ENCODE measurements around the gene PTDSS2. TPM values are rescaled to one million over a fixed set of nuclear protein-coding genes. Genes with fewer than 3 reads are reported as not detected.

PTDSS2 gene
- total RNA-seq, 1 experiment from 2014 or later = 28.2 TPM

DNA sequence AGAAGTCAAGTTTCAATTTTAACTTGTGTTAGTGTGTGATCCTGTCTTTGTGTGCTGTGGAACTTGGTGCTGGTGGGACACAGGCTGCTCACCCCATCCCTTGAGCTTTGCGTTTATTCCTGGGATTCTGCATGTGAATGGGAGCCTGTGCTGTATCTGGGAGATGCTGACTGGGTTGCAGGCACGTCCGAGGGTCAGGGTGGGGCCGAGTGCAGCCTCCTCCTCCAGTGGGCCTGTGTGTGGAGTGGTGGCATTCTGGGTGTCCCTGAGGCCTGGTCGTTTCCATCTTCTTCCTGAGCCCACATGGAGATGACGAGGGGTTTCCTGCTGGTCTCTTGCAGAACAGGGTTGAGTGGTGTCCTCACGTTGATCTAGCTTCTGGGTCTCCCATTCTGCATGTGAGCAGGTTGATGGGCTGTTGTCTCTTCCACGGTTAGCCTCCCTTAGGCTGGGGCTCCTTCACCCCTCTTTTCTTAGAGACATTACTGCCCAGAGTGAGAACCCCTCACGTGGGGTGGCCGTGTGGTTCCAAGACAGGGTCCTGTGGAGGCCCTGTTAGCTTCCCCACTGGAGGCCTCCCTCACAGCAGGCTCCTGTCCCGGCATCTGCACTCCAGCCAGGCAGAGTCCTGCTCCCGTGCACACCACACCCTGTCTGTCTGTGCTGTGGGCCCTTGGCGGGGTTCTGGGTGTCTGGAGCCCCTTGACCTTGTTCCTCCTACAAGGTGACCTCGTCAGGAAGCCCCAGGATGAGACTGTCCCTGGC lies 4.9 kb downstream of the PTDSS2 start:
- Mint-ChIP-seq H3K9me3 (ENCODE audit: unreplicated experiment) (no peaks in the 10 kb centered on the region), H3K27me3 (ENCODE audit: insufficient read depth, unreplicated experiment) (no peaks in the 10 kb centered on the region), H3K27ac (ENCODE audit: low read depth, unreplicated experiment) (no peak overlapping the region), H3K4me3 (ENCODE audit: unreplicated experiment) (no peak overlapping the region), H3K36me3 (ENCODE audit: insufficient read depth, unreplicated experiment) (peaks cover 64% of the 10 kb centered on the region), H3K4me1 (ENCODE audit: insufficient read depth, unreplicated experiment) (peaks cover 12% of the 10 kb centered on the region)
- intact Hi-C loops (cut with micrococcal nuclease) = no loop called here
- TF ChIP-seq, protein P1, sequence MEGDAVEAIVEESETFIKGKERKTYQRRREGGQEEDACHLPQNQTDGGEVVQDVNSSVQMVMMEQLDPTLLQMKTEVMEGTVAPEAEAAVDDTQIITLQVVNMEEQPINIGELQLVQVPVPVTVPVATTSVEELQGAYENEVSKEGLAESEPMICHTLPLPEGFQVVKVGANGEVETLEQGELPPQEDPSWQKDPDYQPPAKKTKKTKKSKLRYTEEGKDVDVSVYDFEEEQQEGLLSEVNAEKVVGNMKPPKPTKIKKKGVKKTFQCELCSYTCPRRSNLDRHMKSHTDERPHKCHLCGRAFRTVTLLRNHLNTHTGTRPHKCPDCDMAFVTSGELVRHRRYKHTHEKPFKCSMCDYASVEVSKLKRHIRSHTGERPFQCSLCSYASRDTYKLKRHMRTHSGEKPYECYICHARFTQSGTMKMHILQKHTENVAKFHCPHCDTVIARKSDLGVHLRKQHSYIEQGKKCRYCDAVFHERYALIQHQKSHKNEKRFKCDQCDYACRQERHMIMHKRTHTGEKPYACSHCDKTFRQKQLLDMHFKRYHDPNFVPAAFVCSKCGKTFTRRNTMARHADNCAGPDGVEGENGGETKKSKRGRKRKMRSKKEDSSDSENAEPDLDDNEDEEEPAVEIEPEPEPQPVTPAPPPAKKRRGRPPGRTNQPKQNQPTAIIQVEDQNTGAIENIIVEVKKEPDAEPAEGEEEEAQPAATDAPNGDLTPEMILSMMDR (IDR thresholded peaks at IDR 0.05; ENCODE audit: unreplicated experiment) = no peak
- ChIA-PET CTCF (no interaction called here), POLR2A (interaction anchor here (0.6 to 0.8 kb wide), 2 partner anchors 10 to 222 kb away, joined by 3 read pairs; no protein-coding TSS in a partner anchor)
- no TSS peak for BruUV-seq (replicated peaks)
- DNase-seq (ENCODE audit: unreplicated experiment) = no peak

DNA sequence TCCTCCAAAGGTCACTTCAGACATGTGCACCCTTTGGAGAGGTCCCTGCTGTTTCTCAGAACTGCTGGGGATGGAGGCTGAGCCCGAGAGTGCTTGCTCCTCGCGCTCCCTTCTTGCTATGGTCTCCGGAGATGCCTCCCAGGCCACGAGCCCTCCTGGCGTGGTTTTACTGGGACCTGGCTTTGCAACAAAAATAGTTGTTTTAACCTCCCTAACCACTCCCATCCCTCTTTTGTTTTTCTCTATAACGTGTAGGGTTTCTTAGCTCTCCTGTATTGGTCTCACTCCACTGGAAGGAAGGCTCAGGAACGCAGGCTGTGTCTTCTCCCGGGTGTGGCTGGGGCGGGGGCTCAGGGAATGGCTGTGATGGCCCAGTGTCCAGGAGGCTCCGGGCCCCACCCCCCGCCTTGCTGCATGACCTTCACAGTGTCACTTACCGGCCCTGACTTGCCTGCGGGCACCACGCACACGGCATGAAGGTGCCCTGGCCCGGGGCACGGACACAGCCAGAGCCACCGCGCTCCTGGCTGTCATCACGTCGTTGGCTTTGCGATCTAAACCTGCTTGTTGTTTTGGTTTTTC lies 5.6 kb downstream of the PTDSS2 start:
- H3K4me1 Mint-ChIP-seq (ENCODE audit: insufficient read depth, unreplicated experiment) = peaks cover 11% of the 10 kb centered on the region
- POLR2A ChIA-PET = interaction anchor here (1.3 kb wide), 1 partner anchor 59 kb away, joined by 4 read pairs; no protein-coding TSS in a partner anchor
- no peak overlapping the region for H3K4me3 Mint-ChIP-seq (ENCODE audit: unreplicated experiment)
- no peak for DNase-seq (ENCODE audit: unreplicated experiment)
- H3K27me3 Mint-ChIP-seq (ENCODE audit: insufficient read depth, unreplicated experiment) = no peaks in the 10 kb centered on the region
- intact Hi-C loops (cut with micrococcal nuclease) = no loop called here
- no peak overlapping the region for H3K27ac Mint-ChIP-seq (ENCODE audit: low read depth, unreplicated experiment)
- peaks cover 67% of the 10 kb centered on the region for H3K36me3 Mint-ChIP-seq (ENCODE audit: insufficient read depth, unreplicated experiment)
- TF ChIP-seq, protein P1 (IDR thresholded peaks at IDR 0.05; ENCODE audit: unreplicated experiment) = no peak
- CTCF ChIA-PET = interaction anchor here (0.7 kb wide), 1 partner anchor 56 kb away, joined by 4 read pairs; no protein-coding TSS in a partner anchor
- no peaks in the 10 kb centered on the region for H3K9me3 Mint-ChIP-seq (ENCODE audit: unreplicated experiment)
- BruUV-seq (replicated peaks) = no TSS peak

DNA sequence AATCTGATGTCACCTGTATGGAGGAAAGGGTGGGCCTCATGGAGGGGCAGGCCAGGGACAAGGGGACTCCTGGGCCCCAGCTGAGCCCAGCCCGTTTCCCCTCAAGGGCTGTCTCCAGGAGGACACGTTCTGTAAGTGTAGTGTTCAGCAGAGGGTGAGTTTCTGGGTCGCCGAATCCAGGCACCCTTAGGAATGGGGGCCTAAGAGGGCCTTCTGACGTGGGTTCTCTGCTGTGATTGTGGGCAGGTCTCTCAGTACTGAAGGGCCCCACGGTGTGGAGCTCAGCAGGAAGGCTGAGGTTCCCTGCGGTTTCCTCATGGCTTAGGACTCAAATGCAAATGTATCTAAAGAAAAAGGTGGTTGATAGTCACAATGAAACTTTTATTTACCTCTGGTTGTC lies 6.5 kb downstream of the PTDSS2 start:
- Mint-ChIP-seq H3K27ac (ENCODE audit: low read depth, unreplicated experiment) (no peak overlapping the region), H3K9me3 (ENCODE audit: unreplicated experiment) (no peaks in the 10 kb centered on the region), H3K4me3 (ENCODE audit: unreplicated experiment) (no peak overlapping the region), H3K27me3 (ENCODE audit: insufficient read depth, unreplicated experiment) (no peaks in the 10 kb centered on the region), H3K4me1 (ENCODE audit: insufficient read depth, unreplicated experiment) (peaks cover 3% of the 10 kb centered on the region), H3K36me3 (ENCODE audit: insufficient read depth, unreplicated experiment) (peaks cover 60% of the 10 kb centered on the region)
- intact Hi-C loops (cut with micrococcal nuclease) = no loop called here
- BruUV-seq (replicated peaks) = no TSS peak
- TF ChIP-seq, protein P1 (IDR thresholded peaks at IDR 0.05; ENCODE audit: unreplicated experiment) = no peak
- POLR2A ChIA-PET = interaction anchor here (0.6 to 1.3 kb wide), 2 partner anchors 19 to 59 kb away, joined by 3 to 4 read pairs; no protein-coding TSS in a partner anchor
- no peak for DNase-seq (ENCODE audit: unreplicated experiment)
- CTCF ChIA-PET = interaction anchor here (0.6 to 0.7 kb wide), 2 partner anchors 55 to 152 kb away, joined by 3 to 4 read pairs; no protein-coding TSS in a partner anchor

DNA sequence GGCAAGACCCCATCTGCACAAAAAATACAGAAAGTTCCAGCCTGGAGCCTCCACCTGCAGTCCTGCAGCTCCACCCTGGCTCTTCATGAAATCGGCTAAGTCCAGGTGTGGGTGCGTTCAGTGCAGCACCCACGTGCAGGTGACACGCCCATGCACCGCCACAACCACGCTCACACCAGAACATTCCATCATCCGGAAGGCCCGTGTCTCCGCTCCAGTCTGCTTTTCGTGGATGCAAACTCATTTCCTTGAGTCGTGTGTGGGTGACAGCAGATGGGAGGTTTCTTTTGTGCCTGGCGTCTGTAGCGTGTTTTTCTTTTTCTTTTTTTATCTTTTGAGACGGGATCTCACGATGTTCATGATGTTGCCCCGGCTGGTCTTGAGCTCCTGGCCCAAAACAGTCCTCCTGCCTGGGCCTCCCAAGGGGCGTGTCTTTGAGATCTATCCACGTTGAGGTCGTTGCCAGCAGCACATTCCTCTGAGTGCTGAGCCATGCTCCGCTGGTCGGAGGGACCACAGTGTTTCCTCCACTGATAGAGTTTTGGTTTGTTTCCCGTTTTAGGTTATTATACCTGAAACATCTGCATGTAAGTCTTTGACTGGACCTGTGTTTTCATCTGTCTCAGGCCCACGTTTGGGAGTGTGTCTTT lies 7.2 kb downstream of the PTDSS2 start:
- Mint-ChIP-seq H3K36me3 (ENCODE audit: insufficient read depth, unreplicated experiment) (peaks cover 53% of the 10 kb centered on the region), H3K4me3 (ENCODE audit: unreplicated experiment) (no peak overlapping the region), H3K27me3 (ENCODE audit: insufficient read depth, unreplicated experiment) (no peaks in the 10 kb centered on the region), H3K9me3 (ENCODE audit: unreplicated experiment) (no peaks in the 10 kb centered on the region), H3K27ac (ENCODE audit: low read depth, unreplicated experiment) (no peak overlapping the region), H3K4me1 (ENCODE audit: insufficient read depth, unreplicated experiment) (no peaks in the 10 kb centered on the region)
- TF ChIP-seq, protein P1 (IDR thresholded peaks at IDR 0.05; ENCODE audit: unreplicated experiment) = no peak
- DNase-seq (ENCODE audit: unreplicated experiment) = no peak
- intact Hi-C loops (cut with micrococcal nuclease) = no loop called here
- POLR2A ChIA-PET = interaction anchor here (1.3 kb wide), 1 partner anchor 58 kb away, joined by 4 read pairs; no protein-coding TSS in a partner anchor
- no TSS peak for BruUV-seq (replicated peaks)
- CTCF ChIA-PET = interaction anchor here (0.5 kb wide), 1 partner anchor 370 kb away, joined by 9 read pairs; the partner anchor contains the start of gene CRACR2B

Measured in MCF 10A (cell line).